Measurements from ENCODE around the gene SPHK1.
"Not testable (repeated sequence)": the region's sequence is repeated elsewhere in the genome, so short reads cannot be mapped to it uniquely, and the experiment has no call there.

Gene SPHK1

GRCh38 chr17:76351526-76352071 is 32.8 kb upstream of the SPHK1 start:
- H3K4me1 ChIP-seq (ENCODE audit: control insufficient read depth, insufficient read depth, low read length) = no peaks in the 10 kb centered on the region
- 92 to 93% methylated on average over 7 to 8 of the region's 9 CpGs for WGBS, 2 experiments
- H3K9me3 ChIP-seq (ENCODE audit: control insufficient read depth, low read length) = no peaks in the 10 kb centered on the region
- H3K27me3 ChIP-seq (ENCODE audit: control insufficient read depth, insufficient read depth, low read length, poor library complexity, severe bottlenecking) = no peaks in the 10 kb centered on the region
- H3K4me3 ChIP-seq (ENCODE audit: insufficient read depth, low read depth, low read length) = no peak overlapping the region
- peaks cover 4% of the 10 kb centered on the region for H3K36me3 ChIP-seq (ENCODE audit: control insufficient read depth, insufficient read depth, low read length)
- no peak overlapping the region for H3K27ac ChIP-seq (ENCODE audit: insufficient read depth, low read depth, low read length, poor library complexity, severe bottlenecking)

GRCh38 chr17:76353004-76353598 is 31.3 kb upstream of the SPHK1 start:
- H3K27ac ChIP-seq (ENCODE audit: insufficient read depth, low read depth, low read length, poor library complexity, severe bottlenecking) = no peak overlapping the region
- no peaks in the 10 kb centered on the region for H3K9me3 ChIP-seq (ENCODE audit: control insufficient read depth, low read length)
- WGBS, 2 experiments = 1 to 2% methylated on average over 51 of the region's 51 CpGs
- no peaks in the 10 kb centered on the region for H3K27me3 ChIP-seq (ENCODE audit: control insufficient read depth, insufficient read depth, low read length, poor library complexity, severe bottlenecking)
- H3K4me1 ChIP-seq (ENCODE audit: control insufficient read depth, insufficient read depth, low read length) = no peaks in the 10 kb centered on the region
- H3K36me3 ChIP-seq (ENCODE audit: control insufficient read depth, insufficient read depth, low read length) = no peaks in the 10 kb centered on the region
- peak overlapping the region; percentile 81 for H3K4me3 ChIP-seq (ENCODE audit: insufficient read depth, low read depth, low read length)

- WGBS, 2 experiments = 0 to 1% methylated on average over 75 of the region's 75 CpGs
- Histone ChIP-seq H3K9me3 (ENCODE audit: control insufficient read depth, low read length) (no peaks in the 10 kb centered on the region), H3K27me3 (ENCODE audit: control insufficient read depth, insufficient read depth, low read length, poor library complexity, severe bottlenecking) (no peaks in the 10 kb centered on the region), H3K27ac (ENCODE audit: insufficient read depth, low read depth, low read length, poor library complexity, severe bottlenecking) (peak within 1 kb of the TSS; percentile 84), H3K4me3 (ENCODE audit: insufficient read depth, low read depth, low read length) (peak within 1 kb of the TSS; percentile 81), H3K36me3 (ENCODE audit: control insufficient read depth, insufficient read depth, low read length) (no peaks in the 10 kb centered on the region), H3K4me1 (ENCODE audit: control insufficient read depth, insufficient read depth, low read length) (no peaks in the 10 kb centered on the region)
Observed at GRCh38 chr17:76353599-76354316, 30.7 kb upstream of the SPHK1 start, which contains the start of gene PRPSAP1. Gene PRPSAP1 (minus strand): TSS chr17:76353916. CDS start chr17:76353703, 213 bp downstream.

- no peaks in the 10 kb centered on the region for H3K36me3 ChIP-seq (ENCODE audit: control insufficient read depth, insufficient read depth, low read length)
- 10 to 11% methylated on average over 16 of the region's 18 CpGs for WGBS, 2 experiments
- H3K9me3 ChIP-seq (ENCODE audit: control insufficient read depth, low read length) = no peaks in the 10 kb centered on the region
- H3K27me3 ChIP-seq (ENCODE audit: control insufficient read depth, insufficient read depth, low read length, poor library complexity, severe bottlenecking) = no peaks in the 10 kb centered on the region
- no peak overlapping the region for H3K27ac ChIP-seq (ENCODE audit: insufficient read depth, low read depth, low read length, poor library complexity, severe bottlenecking)
- H3K4me3 ChIP-seq (ENCODE audit: insufficient read depth, low read depth, low read length) = peak overlapping the region; percentile 81
- H3K4me1 ChIP-seq (ENCODE audit: control insufficient read depth, insufficient read depth, low read length) = no peaks in the 10 kb centered on the region
Observed at GRCh38 chr17:76354317-76354729, 30.1 kb upstream of the SPHK1 start.

- no peak overlapping the region for H3K4me3 ChIP-seq (ENCODE audit: insufficient read depth, low read depth, low read length)
- 72 to 75% methylated on average over 13 of the region's 13 CpGs for WGBS, 2 experiments
Observed at GRCh38 chr17:76354747-76355310, 29.6 kb upstream of the SPHK1 start.

GRCh38 chr17:76356803-76357456 is 27.5 kb upstream of the SPHK1 start:
- Histone ChIP-seq H3K36me3 (ENCODE audit: control insufficient read depth, insufficient read depth, low read length) (no peaks in the 10 kb centered on the region), H3K4me3 (ENCODE audit: insufficient read depth, low read depth, low read length) (no peak overlapping the region), H3K27me3 (ENCODE audit: control insufficient read depth, insufficient read depth, low read length, poor library complexity, severe bottlenecking) (no peaks in the 10 kb centered on the region), H3K27ac (ENCODE audit: insufficient read depth, low read depth, low read length, poor library complexity, severe bottlenecking) (no peak overlapping the region), H3K4me1 (ENCODE audit: control insufficient read depth, insufficient read depth, low read length) (no peaks in the 10 kb centered on the region), H3K9me3 (ENCODE audit: control insufficient read depth, low read length) (no peaks in the 10 kb centered on the region)
- WGBS, 2 experiments = 86 to 91% methylated on average over 12 of the region's 12 CpGs

More at GRCh38 chr17:76354747-76355310, 29.6 kb upstream of the SPHK1 start:
- no peak overlapping the region for H3K27ac ChIP-seq (ENCODE audit: insufficient read depth, low read depth, low read length, poor library complexity, severe bottlenecking)
- H3K27me3 ChIP-seq (ENCODE audit: control insufficient read depth, insufficient read depth, low read length, poor library complexity, severe bottlenecking) = no peaks in the 10 kb centered on the region
- no peaks in the 10 kb centered on the region for H3K4me1 ChIP-seq (ENCODE audit: control insufficient read depth, insufficient read depth, low read length)
- no peaks in the 10 kb centered on the region for H3K36me3 ChIP-seq (ENCODE audit: control insufficient read depth, insufficient read depth, low read length)
- no peaks in the 10 kb centered on the region for H3K9me3 ChIP-seq (ENCODE audit: control insufficient read depth, low read length)

- Histone ChIP-seq H3K4me3 (ENCODE audit: insufficient read depth, low read depth, low read length) (no peak overlapping the region), H3K9me3 (ENCODE audit: control insufficient read depth, low read length) (no peaks in the 10 kb centered on the region), H3K27ac (ENCODE audit: insufficient read depth, low read depth, low read length, poor library complexity, severe bottlenecking) (no peak overlapping the region), H3K27me3 (ENCODE audit: control insufficient read depth, insufficient read depth, low read length, poor library complexity, severe bottlenecking) (no peaks in the 10 kb centered on the region), H3K36me3 (ENCODE audit: control insufficient read depth, insufficient read depth, low read length) (no peaks in the 10 kb centered on the region), H3K4me1 (ENCODE audit: control insufficient read depth, insufficient read depth, low read length) (no peaks in the 10 kb centered on the region)
- 88 to 89% methylated on average over 6 of the region's 6 CpGs for WGBS, 2 experiments
Observed at GRCh38 chr17:76357597-76358158, 26.7 kb upstream of the SPHK1 start.

- Histone ChIP-seq H3K4me1 (ENCODE audit: control insufficient read depth, insufficient read depth, low read length) (no peaks in the 10 kb centered on the region), H3K9me3 (ENCODE audit: control insufficient read depth, low read length) (no peaks in the 10 kb centered on the region), H3K27ac (ENCODE audit: insufficient read depth, low read depth, low read length, poor library complexity, severe bottlenecking) (no peak overlapping the region), H3K36me3 (ENCODE audit: control insufficient read depth, insufficient read depth, low read length) (no peaks in the 10 kb centered on the region), H3K4me3 (ENCODE audit: insufficient read depth, low read depth, low read length) (no peak overlapping the region), H3K27me3 (ENCODE audit: control insufficient read depth, insufficient read depth, low read length, poor library complexity, severe bottlenecking) (no peaks in the 10 kb centered on the region)
- WGBS, 2 experiments = 86 to 93% methylated on average over 6 of the region's 6 CpGs
Observed at GRCh38 chr17:76359375-76359774, 25.0 kb upstream of the SPHK1 start.

GRCh38 chr17:76359776-76360175 is 24.6 kb upstream of the SPHK1 start:
- not testable (repeated sequence) for H3K36me3 ChIP-seq (ENCODE audit: control insufficient read depth, insufficient read depth, low read length); H3K4me1 ChIP-seq (ENCODE audit: control insufficient read depth, insufficient read depth, low read length); H3K4me3 ChIP-seq (ENCODE audit: insufficient read depth, low read depth, low read length); H3K27ac ChIP-seq (ENCODE audit: insufficient read depth, low read depth, low read length, poor library complexity, severe bottlenecking); H3K9me3 ChIP-seq (ENCODE audit: control insufficient read depth, low read length); H3K27me3 ChIP-seq (ENCODE audit: control insufficient read depth, insufficient read depth, low read length, poor library complexity, severe bottlenecking)
- 84 to 85% methylated on average over 6 of the region's 6 CpGs for WGBS, 2 experiments
